Measurements from ENCODE around the gene CAMK2B.

CAMK2B gene

GRCh38 chr7:44286618-44287487 is 38.5 kb downstream of the CAMK2B start:
- H3K4me3 ChIP-seq (ENCODE audit: low read length): no peak overlapping the region
- DNase-seq (ENCODE audit: low read depth): no peak
- no peak for TF ChIP-seq CTCF (conservative IDR thresholded peaks at IDR 0.05; ENCODE audit: low read length)

- DNase-seq (ENCODE audit: low read depth): no peak
- no peak for TF ChIP-seq CTCF (conservative IDR thresholded peaks at IDR 0.05; ENCODE audit: low read length)
- no peak overlapping the region for H3K4me3 ChIP-seq (ENCODE audit: low read length)
Measured at GRCh38 chr7:44286182-44286617, 39.2 kb downstream of the CAMK2B start.

GRCh38 chr7:44285561-44285960 is 39.8 kb downstream of the CAMK2B start:
- no peak for DNase-seq (ENCODE audit: low read depth)
- no peak overlapping the region for H3K4me3 ChIP-seq (ENCODE audit: low read length)
- no peak for TF ChIP-seq CTCF (conservative IDR thresholded peaks at IDR 0.05; ENCODE audit: low read length)

- DNase-seq (ENCODE audit: low read depth): no peak
Measured at GRCh38 chr7:44284881-44285541, 40.4 kb downstream of the CAMK2B start.

GRCh38 chr7:44284216-44284615 is 41.2 kb downstream of the CAMK2B start:
- TF ChIP-seq CTCF (conservative IDR thresholded peaks at IDR 0.05; ENCODE audit: low read length): no peak
- H3K4me3 ChIP-seq (ENCODE audit: low read length): no peak overlapping the region
- DNase-seq (ENCODE audit: low read depth): no peak

More at GRCh38 chr7:44284881-44285541, 40.4 kb downstream of the CAMK2B start:
- TF ChIP-seq CTCF (conservative IDR thresholded peaks at IDR 0.05; ENCODE audit: low read length): no peak
- H3K4me3 ChIP-seq (ENCODE audit: low read length): no peak overlapping the region

GRCh38 chr7:44283381-44284211 is 41.8 kb downstream of the CAMK2B start:
- DNase-seq (ENCODE audit: low read depth): no peak
- no peak for TF ChIP-seq CTCF (conservative IDR thresholded peaks at IDR 0.05; ENCODE audit: low read length)
- no peak overlapping the region for H3K4me3 ChIP-seq (ENCODE audit: low read length)
